ENCODE results near the gene PPP2R5E.

Gene PPP2R5E

GRCh38 chr14:63361790-63362189 is 181.4 kb downstream of the PPP2R5E start:
- DNase-seq: no peak

GRCh38 chr14:63357841-63358240 is 185.3 kb downstream of the PPP2R5E start:
- no peak for DNase-seq

- DNase-seq: no peak
Observed at GRCh38 chr14:63345826-63346225, 197.4 kb downstream of the PPP2R5E start.

- DNase-seq: no peak
Observed at GRCh38 chr14:63344336-63344735, 198.8 kb downstream of the PPP2R5E start.

GRCh38 chr14:63343878-63344277 is 199.3 kb downstream of the PPP2R5E start:
- DNase-seq: no peak

DNA sequence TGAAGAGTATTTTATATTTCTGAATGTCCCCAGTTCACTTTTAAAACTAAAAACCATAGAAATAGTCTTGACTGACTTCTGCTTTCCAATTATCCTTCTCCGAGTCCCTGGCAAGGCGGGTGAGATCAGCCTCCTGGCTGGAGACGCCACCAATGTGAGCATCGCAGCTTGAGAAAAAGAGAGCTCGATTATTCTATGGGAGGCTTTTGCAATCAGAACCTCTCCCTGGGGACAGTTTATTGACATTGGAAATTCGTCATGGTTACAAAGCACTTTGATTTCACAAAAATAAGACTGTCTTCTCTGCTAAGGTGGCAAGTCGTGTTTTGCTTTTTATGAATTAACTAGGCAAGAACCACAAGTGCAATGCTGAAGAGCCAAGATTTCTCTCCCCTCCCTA is 200.8 kb downstream of the PPP2R5E start:
- no peak for DNase-seq

- no peak for DNase-seq
Observed at GRCh38 chr14:63328787-63329737, 214.1 kb downstream of the PPP2R5E start.

DNA sequence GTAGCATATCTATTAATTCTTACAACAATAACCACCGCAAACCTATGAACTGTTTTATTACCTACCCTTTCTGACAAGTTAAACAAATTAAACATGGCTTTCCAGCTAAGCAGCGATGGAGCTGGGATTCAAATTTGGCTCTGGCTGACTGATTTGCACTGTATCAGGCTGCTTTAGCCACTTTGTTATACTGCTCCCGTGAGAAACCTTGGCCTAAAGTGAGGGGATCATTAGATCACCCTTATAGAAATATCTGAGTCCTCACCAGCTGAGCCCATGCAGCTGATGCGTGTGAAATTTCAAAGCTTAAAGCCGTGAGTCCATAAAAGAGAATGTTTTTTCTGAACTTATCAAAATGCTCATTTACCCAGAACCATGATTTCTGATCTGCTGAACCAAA is 216.3 kb downstream of the PPP2R5E start:
- no peak for DNase-seq

GRCh38 chr14:63322897-63323573 is 220.1 kb downstream of the PPP2R5E start:
- DNase-seq: no peak

DNA sequence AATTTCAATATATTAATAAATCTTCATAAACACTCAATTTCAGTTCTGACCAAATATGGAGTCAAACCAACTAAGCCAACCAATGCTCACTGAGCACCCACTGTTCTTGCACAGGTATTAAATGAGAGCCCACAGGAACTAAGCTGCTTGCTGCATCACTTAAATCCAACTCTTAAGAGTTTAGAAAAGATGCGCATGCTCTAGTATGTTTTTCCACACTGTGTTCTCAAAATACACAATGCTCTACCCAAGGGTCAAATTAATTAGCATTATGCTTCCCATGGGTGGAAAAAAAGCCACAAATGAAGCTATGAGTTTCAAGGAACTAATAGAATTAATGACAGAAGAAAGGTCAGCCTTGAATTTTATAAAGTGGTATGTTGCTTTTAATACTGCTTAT is 220.7 kb downstream of the PPP2R5E start:
- DNase-seq: no peak
